ENCODE results near the gene CTIF. TPM values are rescaled to one million over a fixed set of nuclear protein-coding genes. Genes with fewer than 3 reads are reported as not detected.

The CTIF gene
- total RNA-seq, 5 donors from 2014 or later (not counting 1 experiment from before 2014, with no cell fraction given): 3.2 to 6.7 (median 4.7) TPM

DNA sequence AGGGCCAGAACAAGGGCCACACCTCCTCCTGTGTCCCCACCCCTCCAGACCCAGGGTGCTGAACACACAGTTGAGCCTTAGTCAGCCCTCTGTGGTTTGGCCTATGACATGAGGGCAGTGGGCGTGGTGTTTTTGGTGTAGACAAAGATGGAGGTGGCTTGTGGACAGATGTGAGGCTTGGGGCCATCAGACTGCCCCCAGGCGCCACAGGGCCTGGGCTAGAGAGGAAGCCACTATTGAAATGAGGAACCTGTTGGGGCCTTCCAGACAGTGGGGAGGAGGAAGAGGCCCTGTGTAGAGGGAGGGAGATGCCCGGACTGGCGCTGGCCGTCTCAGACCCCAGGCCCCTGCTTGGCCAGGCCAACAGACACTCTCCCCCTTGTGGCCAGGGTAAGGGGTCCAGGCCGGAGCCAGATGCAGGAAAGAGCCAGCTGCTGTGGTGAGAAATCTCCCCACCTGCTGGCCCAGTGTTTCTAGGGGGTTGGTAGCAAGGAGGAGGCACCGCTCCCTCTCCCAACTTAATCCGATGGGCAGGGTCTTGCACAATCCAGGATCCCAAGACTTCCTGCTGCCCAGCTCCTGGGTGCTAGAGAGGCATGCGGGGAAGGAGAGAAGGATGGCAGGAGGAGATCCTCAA is 358.2 kb downstream of the CTIF start:
- H3K36me3 ChIP-seq (ENCODE audit: control insufficient read depth in 2 of 2, extremely low read depth in 1 of 2, insufficient read depth in 1 of 2, low read length in 1 of 2): no peaks in the 10 kb centered on the region
- peaks cover 0 to 2% of the 10 kb centered on the region in 2 experiments for H3K4me1 ChIP-seq (ENCODE audit: control insufficient read depth in 1 of 2, extremely low read depth in 1 of 2, insufficient read depth in 2 of 2, low read length in 2 of 2)
- Mint-ChIP-seq H3K27ac (no peak overlapping the region), H3K4me3 (no peak overlapping the region), H3K27me3 (no peaks in the 10 kb centered on the region), H3K36me3 (no peaks in the 10 kb centered on the region), H3K4me1 (peaks cover 7 to 20% (median 17%) of the 10 kb centered on the region in 3 donors), H3K9me3 (peaks cover 0 to 6% (median 0%) of the 10 kb centered on the region in 3 donors)
- H3K9me3 ChIP-seq: no peaks in the 10 kb centered on the region
- no peak overlapping the region for H3K4me3 ChIP-seq (ENCODE audit: control insufficient read depth in 1 of 2, extremely low read depth in 1 of 2, low read length in 1 of 2)
- 88% methylated on average over 3 of the region's 9 CpGs for WGBS (ENCODE audit: insufficient coverage)
- ATAC-seq (replicated peaks in 1 of 4) (peak in 2 of 4 experiments; percentile 27 to 35), DNase-seq (peak in 20 of 35 experiments; percentile 5 to 64 (median 20))
- ChIA-PET CTCF (no interaction called here), POLR2A (interaction anchor here in 1 of 2 donors (0.6 kb wide), 1 partner anchor 65 kb away, joined by 3 read pairs; no protein-coding TSS in a partner anchor)
- H3K27me3 ChIP-seq (replicated peaks in 1 of 2; ENCODE audit: control insufficient read depth in 2 of 2, extremely low read depth in 1 of 2, insufficient read depth in 2 of 2, low read length in 1 of 2): no peaks in the 10 kb centered on the region
- no peak overlapping the region for H3K27ac ChIP-seq (ENCODE audit: low read length)

DNA sequence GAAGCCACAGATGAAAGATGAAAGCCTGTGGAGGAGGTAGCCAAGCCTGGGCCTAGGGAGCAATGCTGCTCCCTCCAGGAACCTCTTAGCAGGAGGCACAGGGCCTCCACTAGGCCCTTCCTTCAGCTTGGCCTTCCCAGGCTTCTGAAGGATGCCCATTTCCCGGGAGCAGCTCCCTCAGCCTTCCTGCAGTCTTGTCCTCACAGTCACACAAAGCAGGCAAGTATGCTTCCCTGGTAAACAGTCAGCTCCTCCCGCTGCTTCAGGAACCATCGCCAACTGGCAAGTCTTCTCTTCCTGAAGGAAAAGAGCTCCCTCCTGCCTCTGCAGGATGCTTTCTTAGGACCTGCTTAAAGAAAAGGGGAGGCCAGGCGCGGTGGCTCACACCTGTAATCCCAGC is 358.7 kb downstream of the CTIF start:
- ChIA-PET CTCF (interaction anchor here in 1 of 2 donors (0.7 kb wide), 1 partner anchor 94 kb away, joined by 3 read pairs; no protein-coding TSS in a partner anchor), POLR2A (interaction anchor here in 1 of 2 donors (0.6 kb wide), 1 partner anchor 66 kb away, joined by 3 read pairs; no protein-coding TSS in a partner anchor)
- Histone ChIP-seq H3K36me3 (ENCODE audit: control insufficient read depth in 2 of 2, extremely low read depth in 1 of 2, insufficient read depth in 1 of 2, low read length in 1 of 2) (no peaks in the 10 kb centered on the region), H3K4me3 (ENCODE audit: control insufficient read depth in 1 of 2, extremely low read depth in 1 of 2, low read length in 1 of 2) (no peak overlapping the region), H3K27ac (ENCODE audit: low read length) (no peak overlapping the region), H3K4me1 (ENCODE audit: control insufficient read depth in 1 of 2, extremely low read depth in 1 of 2, insufficient read depth in 2 of 2, low read length in 2 of 2) (peaks cover 0 to 2% of the 10 kb centered on the region in 2 experiments), H3K9me3 (no peaks in the 10 kb centered on the region), H3K27me3 (replicated peaks in 1 of 2; ENCODE audit: control insufficient read depth in 2 of 2, extremely low read depth in 1 of 2, insufficient read depth in 2 of 2, low read length in 1 of 2) (no peaks in the 10 kb centered on the region)
- no peak for ATAC-seq (replicated peaks in 1 of 4)
- DNase-seq: no peak
- Mint-ChIP-seq H3K4me3 (no peak overlapping the region), H3K36me3 (no peaks in the 10 kb centered on the region), H3K27ac (no peak overlapping the region), H3K27me3 (no peaks in the 10 kb centered on the region), H3K9me3 (peaks cover 0 to 6% (median 0%) of the 10 kb centered on the region in 3 donors), H3K4me1 (peaks cover 7 to 20% (median 17%) of the 10 kb centered on the region in 3 donors)
- WGBS (ENCODE audit: insufficient coverage): 91% methylated on average over 3 of the region's 5 CpGs

DNA sequence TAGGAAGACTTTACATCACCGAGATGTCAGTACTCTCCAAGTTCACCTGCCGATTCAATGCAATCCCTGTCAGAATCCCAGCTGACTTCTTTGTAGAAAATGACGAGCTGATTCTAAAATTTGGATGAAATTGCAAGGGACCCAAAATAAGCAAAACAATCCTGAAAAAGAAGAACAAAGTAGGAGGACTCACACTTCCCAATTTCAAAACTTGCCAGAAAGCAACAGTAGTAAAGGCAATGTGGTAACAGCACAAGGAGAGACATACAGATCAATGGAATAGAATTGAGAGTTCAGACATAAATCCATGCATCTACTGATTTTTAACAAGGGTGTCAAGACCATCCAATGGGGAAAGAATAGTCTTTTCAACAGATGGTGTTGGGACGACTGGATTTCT is 359.7 kb downstream of the CTIF start:
- no peaks in the 10 kb centered on the region for H3K36me3 ChIP-seq (ENCODE audit: control insufficient read depth in 2 of 2, extremely low read depth in 1 of 2, insufficient read depth in 1 of 2, low read length in 1 of 2)
- ChIA-PET CTCF (no interaction called here), POLR2A (no interaction called here)
- WGBS (ENCODE audit: insufficient coverage): 100% methylated on average over 1 of the region's 4 CpGs
- no peaks in the 10 kb centered on the region for H3K9me3 ChIP-seq
- Mint-ChIP-seq H3K27ac (peak overlapping the region in 1 of 2 donors; percentile 45), H3K27me3 (no peaks in the 10 kb centered on the region), H3K4me3 (no peak overlapping the region), H3K36me3 (no peaks in the 10 kb centered on the region), H3K4me1 (peaks cover 7 to 20% (median 17%) of the 10 kb centered on the region in 3 donors), H3K9me3 (peaks cover 0 to 6% (median 0%) of the 10 kb centered on the region in 3 donors)
- H3K4me1 ChIP-seq (ENCODE audit: control insufficient read depth in 1 of 2, extremely low read depth in 1 of 2, insufficient read depth in 2 of 2, low read length in 2 of 2): peaks cover 0 to 2% of the 10 kb centered on the region in 2 experiments
- DNase-seq (no peak), ATAC-seq (replicated peaks in 1 of 4) (no peak)
- H3K27ac ChIP-seq (ENCODE audit: low read length): no peak overlapping the region
- no peak overlapping the region for H3K4me3 ChIP-seq (ENCODE audit: control insufficient read depth in 1 of 2, extremely low read depth in 1 of 2, low read length in 1 of 2)
- peaks cover 0 to 5% of the 10 kb centered on the region in 2 experiments for H3K27me3 ChIP-seq (replicated peaks in 1 of 2; ENCODE audit: control insufficient read depth in 2 of 2, extremely low read depth in 1 of 2, insufficient read depth in 2 of 2, low read length in 1 of 2)

DNA sequence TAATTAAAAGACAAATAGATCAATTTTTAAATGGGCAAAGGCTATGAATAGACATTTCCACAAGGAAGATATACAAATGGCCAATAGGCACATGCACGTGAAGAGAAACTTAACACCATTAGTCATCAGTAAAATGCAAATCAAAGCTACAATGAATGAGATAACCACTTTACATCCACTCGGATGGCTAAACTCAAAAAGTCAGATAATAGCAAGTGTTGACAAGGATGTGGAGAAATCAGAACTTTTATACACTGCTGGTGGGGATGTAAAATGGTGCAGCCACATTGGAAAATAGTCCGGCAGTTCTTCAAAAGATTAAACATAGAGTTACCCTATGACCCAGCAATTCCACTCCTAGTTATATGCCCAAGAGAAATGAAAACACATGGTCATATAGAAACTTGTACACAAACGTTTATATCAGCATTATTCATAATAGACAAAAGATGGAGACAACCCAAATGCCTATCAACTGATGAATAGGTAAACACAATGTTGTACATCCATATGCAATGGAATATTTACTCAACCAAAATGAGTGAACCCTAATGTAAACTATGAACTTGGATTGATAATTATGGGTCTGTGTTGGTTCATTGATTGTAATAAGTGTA is 360.8 kb downstream of the CTIF start:
- H3K36me3 Mint-ChIP-seq: peaks cover 7% of the 10 kb centered on the region
- WGBS (ENCODE audit: insufficient coverage): no CpG with 5 or more reads among the region's 4 CpGs
- peaks cover 0 to 6% of the 10 kb centered on the region in 2 experiments for H3K27me3 ChIP-seq (replicated peaks in 1 of 2; ENCODE audit: control insufficient read depth in 2 of 2, extremely low read depth in 1 of 2, insufficient read depth in 2 of 2, low read length in 1 of 2)
- ATAC-seq (replicated peaks in 1 of 4) (no peak), DNase-seq (no peak)
- H3K9me3 Mint-ChIP-seq: peaks cover 4 to 14% (median 7%) of the 10 kb centered on the region in 3 donors
- ChIA-PET CTCF (no interaction called here), POLR2A (no interaction called here)
- H3K27ac Mint-ChIP-seq: no peak overlapping the region
- H3K9me3 ChIP-seq: no peaks in the 10 kb centered on the region
- no peaks in the 10 kb centered on the region for H3K27me3 Mint-ChIP-seq
- H3K4me1 ChIP-seq (ENCODE audit: control insufficient read depth in 1 of 2, extremely low read depth in 1 of 2, insufficient read depth in 2 of 2, low read length in 2 of 2): peaks cover 0 to 2% of the 10 kb centered on the region in 2 experiments
- H3K4me3 Mint-ChIP-seq: no peak overlapping the region
- peaks cover 7 to 20% (median 17%) of the 10 kb centered on the region in 3 donors for H3K4me1 Mint-ChIP-seq
- no peaks in the 10 kb centered on the region for H3K36me3 ChIP-seq (ENCODE audit: control insufficient read depth in 2 of 2, extremely low read depth in 1 of 2, insufficient read depth in 1 of 2, low read length in 1 of 2)
- H3K27ac ChIP-seq (ENCODE audit: low read length): no peak overlapping the region
- H3K4me3 ChIP-seq (ENCODE audit: control insufficient read depth in 1 of 2, extremely low read depth in 1 of 2, low read length in 1 of 2): no peak overlapping the region

DNA sequence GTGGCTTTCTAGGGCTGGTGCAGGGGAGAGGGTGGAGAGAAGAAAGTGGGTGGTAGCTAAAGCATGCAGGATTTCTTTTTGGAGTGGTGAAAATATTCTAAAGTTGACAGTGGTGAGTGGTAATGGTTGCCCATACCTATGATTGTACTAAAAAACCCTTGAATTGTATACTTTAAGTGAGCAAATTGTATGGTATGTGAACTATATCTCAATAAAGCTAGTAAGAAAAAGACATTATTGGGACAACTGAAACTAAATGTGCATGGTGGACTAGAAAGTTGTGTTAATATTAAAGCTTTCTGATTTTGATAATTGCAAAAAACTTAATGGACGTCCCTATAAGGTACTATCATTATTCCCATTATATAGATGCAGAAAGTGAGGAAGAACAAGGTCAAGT is 361.6 kb downstream of the CTIF start:
- Histone ChIP-seq H3K27ac (ENCODE audit: low read length) (no peak overlapping the region), H3K9me3 (peaks cover 3% of the 10 kb centered on the region), H3K4me1 (ENCODE audit: control insufficient read depth in 1 of 2, extremely low read depth in 1 of 2, insufficient read depth in 2 of 2, low read length in 2 of 2) (peaks cover 0 to 2% of the 10 kb centered on the region in 2 experiments), H3K27me3 (replicated peaks in 1 of 2; ENCODE audit: control insufficient read depth in 2 of 2, extremely low read depth in 1 of 2, insufficient read depth in 2 of 2, low read length in 1 of 2) (peaks cover 0 to 9% of the 10 kb centered on the region in 2 experiments), H3K36me3 (ENCODE audit: control insufficient read depth in 2 of 2, extremely low read depth in 1 of 2, insufficient read depth in 1 of 2, low read length in 1 of 2) (no peaks in the 10 kb centered on the region), H3K4me3 (ENCODE audit: control insufficient read depth in 1 of 2, extremely low read depth in 1 of 2, low read length in 1 of 2) (no peak overlapping the region)
- DNase-seq: no peak
- ChIA-PET CTCF (interaction anchor here in 1 of 2 donors (0.6 kb wide), 1 partner anchor 53 kb away, joined by 3 read pairs; no protein-coding TSS in a partner anchor), POLR2A (no interaction called here)
- Mint-ChIP-seq H3K27ac (no peak overlapping the region), H3K9me3 (peaks cover 4 to 23% (median 7%) of the 10 kb centered on the region in 3 donors), H3K36me3 (peaks cover 7% of the 10 kb centered on the region), H3K27me3 (no peaks in the 10 kb centered on the region), H3K4me1 (peaks cover 7 to 20% (median 17%) of the 10 kb centered on the region in 3 donors), H3K4me3 (no peak overlapping the region)
- WGBS (ENCODE audit: insufficient coverage): no CpG with 5 or more reads among the region's 1 CpG
- ATAC-seq (replicated peaks in 1 of 4): no peak

DNA sequence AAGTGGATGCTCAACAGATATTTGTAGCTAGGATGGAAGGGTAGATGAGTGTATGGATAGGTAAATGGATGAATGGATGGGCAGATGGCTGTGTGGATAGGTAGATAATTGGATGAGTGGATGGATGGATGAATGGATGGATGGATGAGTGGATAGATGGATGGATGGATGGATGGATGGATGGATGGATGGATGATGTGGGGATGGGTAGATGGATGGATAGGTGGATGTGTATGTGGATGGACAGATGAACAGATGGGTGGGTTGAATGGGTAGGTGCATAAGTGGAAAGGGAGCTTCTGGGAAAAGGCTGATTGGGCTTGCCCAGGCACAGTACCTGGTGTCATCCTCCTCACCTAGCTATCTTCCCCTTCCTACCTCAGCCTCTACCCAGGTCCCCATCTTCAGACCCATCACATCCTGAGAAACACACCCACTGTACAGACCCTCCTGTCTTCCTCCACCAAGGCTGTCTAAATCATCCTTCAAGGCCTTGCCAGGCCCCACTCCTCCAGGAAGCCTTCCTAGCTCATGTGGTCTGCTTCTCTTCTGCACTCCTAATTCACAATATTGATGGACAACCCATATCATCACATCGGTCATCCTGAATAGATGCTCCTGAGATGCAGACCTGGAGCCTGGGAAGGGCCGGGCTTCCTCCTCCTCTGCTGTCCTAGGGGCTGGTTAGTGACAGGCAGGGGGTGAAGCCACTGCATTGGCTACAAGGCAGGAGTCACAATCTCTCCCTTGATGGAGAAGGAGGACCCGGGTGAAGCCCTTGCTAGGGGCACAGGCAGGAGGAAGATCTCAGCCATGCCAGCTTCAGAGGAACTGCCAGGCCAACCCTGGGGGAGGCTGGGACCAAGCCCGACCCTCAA is 362.6 kb downstream of the CTIF start:
- Mint-ChIP-seq H3K27ac (no peak overlapping the region), H3K4me1 (peaks cover 7 to 20% (median 17%) of the 10 kb centered on the region in 3 donors), H3K9me3 (peaks cover 4 to 24% (median 7%) of the 10 kb centered on the region in 3 donors), H3K36me3 (peaks cover 7% of the 10 kb centered on the region), H3K27me3 (no peaks in the 10 kb centered on the region), H3K4me3 (no peak overlapping the region)
- H3K36me3 ChIP-seq (ENCODE audit: control insufficient read depth in 2 of 2, extremely low read depth in 1 of 2, insufficient read depth in 1 of 2, low read length in 1 of 2): no peaks in the 10 kb centered on the region
- 93% methylated on average over 2 of the region's 4 CpGs for WGBS (ENCODE audit: insufficient coverage)
- peaks cover 0 to 9% of the 10 kb centered on the region in 2 experiments for H3K27me3 ChIP-seq (replicated peaks in 1 of 2; ENCODE audit: control insufficient read depth in 2 of 2, extremely low read depth in 1 of 2, insufficient read depth in 2 of 2, low read length in 1 of 2)
- no peak overlapping the region for H3K27ac ChIP-seq (ENCODE audit: low read length)
- ATAC-seq (replicated peaks in 1 of 4) (no peak), DNase-seq (no peak)
- H3K9me3 ChIP-seq: peaks cover 3% of the 10 kb centered on the region
- no peak overlapping the region for H3K4me3 ChIP-seq (ENCODE audit: control insufficient read depth in 1 of 2, extremely low read depth in 1 of 2, low read length in 1 of 2)
- peaks cover 0 to 2% of the 10 kb centered on the region in 2 experiments for H3K4me1 ChIP-seq (ENCODE audit: control insufficient read depth in 1 of 2, extremely low read depth in 1 of 2, insufficient read depth in 2 of 2, low read length in 2 of 2)
- ChIA-PET POLR2A (no interaction called here), CTCF (interaction anchor here in 1 of 2 donors (0.6 kb wide), 1 partner anchor 123 kb away, joined by 4 read pairs; no protein-coding TSS in a partner anchor)

Measured in T-cell (primary cell).